T-helper 2 cell (primary cell): ENCODE data around the gene REG3A.

ENCODE experiments used
- DNase-seq, 5 experiments: peaks; one replicate each; pipeline versions ENCODE4 v3.0.0 to v3.0.0-alpha.2; 2012 to 2022
- total RNA-seq, 2 donors: gene quantifications; one replicate each; lab custom pipeline; 2026; lab: John Stamatoyannopoulos, UW

REG3A gene
- 0 reads per million in 2 donors for total RNA-seq

- no peak for DNase-seq
Observed at GRCh38 chr2:79159653-79160052, at the start of gene REG3A. REG3A (minus strand) TSS chr2:79159753; CDS start chr2:79159405, 348 bp downstream.

- no peak for DNase-seq
Observed at GRCh38 chr2:79200762-79201161, 41.2 kb upstream of the REG3A start.

- no peak for DNase-seq
Observed at GRCh38 chr2:79191816-79192215, 32.3 kb upstream of the REG3A start.

GRCh38 chr2:79191081-79191480 lies 31.5 kb upstream of the REG3A start:
- DNase-seq, result no peak

GRCh38 chr2:79189465-79189864 lies 29.9 kb upstream of the REG3A start:
- DNase-seq, result no peak

GRCh38 chr2:79181617-79182016 lies 22.1 kb upstream of the REG3A start:
- no peak for DNase-seq

- no peak for DNase-seq
Observed at GRCh38 chr2:79180092-79180491, 20.5 kb upstream of the REG3A start.

GRCh38 chr2:79179036-79179435 lies 19.5 kb upstream of the REG3A start:
- DNase-seq, result no peak

- DNase-seq, result no peak
Observed at GRCh38 chr2:79178076-79178674, 18.6 kb upstream of the REG3A start.

GRCh38 chr2:79171348-79171958 lies 11.9 kb upstream of the REG3A start:
- DNase-seq, result no peak

GRCh38 chr2:79162801-79163200 lies 3.2 kb upstream of the REG3A start:
- DNase-seq, result no peak

- DNase-seq, result no peak
Observed at GRCh38 chr2:79162132-79162531, 2.6 kb upstream of the REG3A start.

GRCh38 chr2:79159030-79159429 lies 523 bp downstream of the REG3A start:
- DNase-seq, result no peak

GRCh38 chr2:79155826-79156476 lies 3.6 kb downstream of the REG3A start:
- DNase-seq, result no peak

- no peak for DNase-seq
Observed at GRCh38 chr2:79139423-79139822, 20.1 kb downstream of the REG3A start.

- DNase-seq, result no peak
Observed at GRCh38 chr2:79138385-79138784, 21.2 kb downstream of the REG3A start.

- DNase-seq, result no peak
Observed at GRCh38 chr2:79131687-79132086, 27.9 kb downstream of the REG3A start.

- DNase-seq, result no peak
Observed at GRCh38 chr2:79129804-79130203, 29.7 kb downstream of the REG3A start.

- DNase-seq, result no peak
Observed at GRCh38 chr2:79129260-79129659, 30.3 kb downstream of the REG3A start.

- DNase-seq, result no peak
Observed at GRCh38 chr2:79128406-79128805, 31.1 kb downstream of the REG3A start.

- DNase-seq, result no peak
Observed at GRCh38 chr2:79125721-79125985, 33.9 kb downstream of the REG3A start.

- DNase-seq, result no peak
Observed at GRCh38 chr2:79124907-79125720, 34.4 kb downstream of the REG3A start.

- DNase-seq, result no peak
Observed at GRCh38 chr2:79122676-79123075, 36.9 kb downstream of the REG3A start.
